Measurements from ENCODE around the gene GPR146. TPM values are rescaled to one million over a fixed set of nuclear protein-coding genes. Genes with fewer than 3 reads are reported as not detected.

GPR146 gene
- total RNA-seq, 1 donor from 2014 or later: 17.0 TPM

DNA sequence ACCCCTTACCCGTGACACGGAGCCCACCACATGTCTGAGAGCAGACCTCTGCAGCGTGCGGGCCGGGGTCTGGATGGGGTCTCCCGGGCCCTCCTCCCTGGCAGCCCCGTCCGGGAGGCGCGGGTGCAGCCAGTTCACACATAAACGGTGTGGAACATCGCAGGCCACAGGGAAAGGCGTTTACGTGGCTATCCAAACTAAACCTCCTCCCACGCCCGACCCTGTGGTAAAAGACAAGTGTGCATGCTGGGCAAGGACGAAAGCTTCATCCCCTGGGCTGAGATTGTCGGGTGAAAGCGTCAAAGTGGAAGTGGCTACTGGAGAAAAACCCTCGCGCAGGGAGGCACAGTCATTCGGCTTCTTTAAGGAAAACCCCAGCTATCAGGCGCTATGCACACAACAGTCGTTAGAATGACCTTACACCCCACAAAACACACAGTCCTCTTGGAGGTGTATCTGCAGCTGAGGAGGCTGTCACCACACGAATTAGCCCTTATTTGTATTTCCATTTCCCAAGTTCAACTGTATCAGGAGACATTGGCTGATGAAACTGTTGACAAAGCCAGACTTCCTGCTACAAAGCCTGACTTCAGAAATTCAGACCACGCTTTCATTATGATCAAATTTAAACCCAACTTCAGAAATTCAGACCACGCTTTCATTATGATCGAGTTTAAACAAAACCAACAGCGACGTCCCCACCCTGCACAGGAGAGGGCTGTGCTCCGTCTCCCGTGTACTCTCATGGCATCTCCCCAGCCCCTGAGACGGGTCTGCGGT is 58.9 kb downstream of the GPR146 start:
- intact Hi-C loops (cut with micrococcal nuclease): no loop called here

DNA sequence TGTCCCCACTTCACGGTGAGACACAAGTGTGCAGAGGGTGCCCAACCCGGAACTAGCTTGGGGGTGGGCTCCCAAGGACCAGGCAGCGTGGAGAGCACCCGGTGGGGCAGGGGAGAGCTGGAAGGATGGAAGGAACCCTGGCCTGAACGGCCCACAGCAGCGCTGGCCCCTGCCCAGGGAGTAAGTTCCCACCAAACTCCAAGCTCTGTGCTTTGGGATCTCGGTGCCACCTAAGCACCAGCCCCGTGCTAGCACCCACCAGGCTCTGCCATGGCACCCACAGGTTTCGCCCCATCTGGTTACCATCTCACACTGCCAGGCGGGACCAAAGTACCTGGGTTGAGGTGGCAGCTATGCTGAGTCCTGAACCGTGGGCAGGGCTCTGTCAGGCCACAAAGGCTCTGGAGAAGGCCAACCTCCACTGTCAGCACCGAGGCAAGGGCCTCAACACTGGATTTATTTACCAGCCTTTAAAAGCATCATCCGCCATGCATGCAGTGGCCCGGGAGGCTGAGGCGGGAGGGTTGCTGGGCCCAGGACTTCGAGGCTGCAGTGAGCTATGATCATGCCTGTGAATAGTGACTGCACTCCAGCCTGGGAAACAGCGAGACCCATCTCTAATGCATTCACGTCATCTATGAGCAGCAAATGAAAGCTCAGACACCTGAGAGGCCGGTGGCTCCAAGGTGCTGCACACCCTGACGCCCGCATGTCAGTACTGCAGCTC is 59.6 kb downstream of the GPR146 start:
- intact Hi-C loops (cut with micrococcal nuclease): no loop called here

DNA sequence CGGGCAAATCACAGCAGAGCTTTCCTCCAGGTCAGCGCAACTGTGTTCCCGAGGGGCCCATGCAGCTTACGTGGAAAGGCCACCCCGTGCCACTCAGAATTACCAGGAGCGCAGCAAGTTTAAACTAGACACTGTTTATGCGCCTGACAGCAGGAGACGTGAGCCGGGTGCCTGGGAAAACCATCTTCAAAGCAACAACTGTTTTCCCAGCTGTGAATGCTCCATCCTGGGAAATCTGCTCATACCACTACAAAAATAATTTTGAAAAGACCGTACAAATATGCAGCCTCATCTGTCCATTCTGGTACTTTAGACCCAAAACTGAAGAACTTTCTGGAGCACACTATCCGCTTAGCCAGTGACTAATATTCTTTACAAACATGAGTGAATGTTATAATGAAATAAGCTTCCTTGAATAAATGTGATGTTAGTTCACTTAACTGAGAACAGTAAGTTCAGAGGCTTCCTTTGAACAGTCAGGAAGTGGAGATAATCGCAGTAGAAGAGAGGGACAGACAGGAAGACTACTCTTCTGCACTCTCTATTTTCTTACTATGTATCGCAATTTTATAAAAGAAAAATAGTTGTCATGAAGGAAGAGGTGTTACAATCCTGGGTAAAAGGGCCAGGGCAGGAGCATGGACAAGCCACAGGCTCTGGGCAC is 60.3 kb downstream of the GPR146 start:
- intact Hi-C loops (cut with micrococcal nuclease): no loop called here

DNA sequence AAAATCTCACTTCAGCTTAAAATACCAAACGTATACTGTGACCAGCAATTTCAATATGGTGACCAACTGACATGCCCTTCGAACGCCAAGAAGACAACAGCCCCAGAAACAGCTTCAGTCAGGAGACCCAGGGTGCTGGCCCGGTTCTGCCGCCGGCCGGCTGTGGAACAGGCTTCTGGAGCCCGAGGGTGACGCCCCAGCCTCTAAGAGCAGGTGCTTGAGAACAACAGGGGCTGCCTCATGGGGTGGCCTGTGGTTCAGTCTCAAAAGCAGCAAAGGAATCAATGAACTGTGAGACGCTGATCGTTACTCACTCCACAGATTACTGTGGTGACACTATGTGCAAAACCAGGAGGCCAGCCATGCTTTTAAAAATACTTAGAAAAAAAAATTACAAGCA is 60.8 kb downstream of the GPR146 start:
- intact Hi-C loops (cut with micrococcal nuclease): no loop called here

DNA sequence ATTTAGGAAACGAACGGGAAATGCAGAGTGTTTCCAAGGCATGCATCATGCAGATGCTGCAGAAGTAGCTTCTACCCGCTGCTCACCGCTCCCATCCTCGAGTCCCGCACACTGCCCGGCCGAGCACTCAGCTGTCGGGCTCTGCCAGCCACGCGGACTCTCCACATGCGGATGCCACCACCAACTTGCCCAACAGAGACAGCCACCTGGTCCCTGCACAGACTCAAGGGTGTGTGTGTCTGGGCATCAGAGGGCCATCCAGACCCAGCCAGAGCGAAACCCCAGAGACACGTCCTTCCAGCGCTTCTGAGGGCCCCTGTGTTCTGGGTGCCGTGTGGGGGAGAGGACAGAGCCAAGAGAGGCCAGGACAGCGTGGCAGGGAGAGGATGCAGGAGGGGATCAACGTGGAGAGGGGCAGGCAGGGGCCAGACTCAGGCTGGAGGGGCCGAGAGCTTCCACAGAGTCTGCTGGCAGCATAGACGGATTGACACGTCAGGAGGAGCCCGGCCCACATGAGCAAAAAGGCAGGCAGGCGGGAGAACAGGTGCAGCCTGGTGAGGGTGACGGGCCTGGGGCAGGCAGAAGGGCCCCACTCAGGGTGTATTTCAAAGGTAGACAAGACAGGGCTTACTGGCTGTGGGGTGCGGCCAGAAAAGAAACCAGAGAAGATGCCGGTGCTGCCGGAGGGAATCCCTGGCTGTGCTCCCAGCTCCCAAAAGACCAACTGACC is 61.9 kb downstream of the GPR146 start:
- intact Hi-C loops (cut with micrococcal nuclease): no loop called here

DNA sequence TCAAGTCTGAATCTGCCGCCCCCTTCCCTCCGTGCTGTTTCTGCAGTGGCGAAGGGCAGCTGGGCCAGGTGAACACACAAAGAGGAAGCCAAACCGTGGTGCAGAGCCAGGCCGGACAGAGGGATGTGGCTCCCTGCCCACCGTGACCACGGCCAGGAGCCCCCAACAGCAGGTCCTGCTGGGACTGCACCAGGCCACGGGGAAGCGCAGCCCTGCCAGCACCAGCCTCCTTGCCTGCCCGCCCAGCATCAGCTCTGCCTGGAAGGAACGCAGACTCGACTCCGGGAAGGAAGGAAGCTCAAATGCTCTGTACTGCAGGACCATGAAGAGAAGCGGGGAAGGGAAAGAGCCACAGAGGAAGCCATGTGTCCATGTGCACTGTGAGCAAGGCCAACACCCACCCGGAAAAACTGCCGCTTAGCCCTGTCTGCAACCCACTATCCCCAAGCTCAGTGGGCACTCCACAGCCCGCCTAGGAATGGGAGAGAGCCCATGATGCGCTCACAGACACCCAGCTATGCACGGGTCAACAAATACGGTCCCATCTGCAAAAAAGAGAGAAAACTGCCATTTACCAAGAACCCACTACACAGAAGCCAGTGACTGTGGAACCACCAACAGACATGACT is 62.6 kb downstream of the GPR146 start:
- intact Hi-C loops (cut with micrococcal nuclease): no loop called here

DNA sequence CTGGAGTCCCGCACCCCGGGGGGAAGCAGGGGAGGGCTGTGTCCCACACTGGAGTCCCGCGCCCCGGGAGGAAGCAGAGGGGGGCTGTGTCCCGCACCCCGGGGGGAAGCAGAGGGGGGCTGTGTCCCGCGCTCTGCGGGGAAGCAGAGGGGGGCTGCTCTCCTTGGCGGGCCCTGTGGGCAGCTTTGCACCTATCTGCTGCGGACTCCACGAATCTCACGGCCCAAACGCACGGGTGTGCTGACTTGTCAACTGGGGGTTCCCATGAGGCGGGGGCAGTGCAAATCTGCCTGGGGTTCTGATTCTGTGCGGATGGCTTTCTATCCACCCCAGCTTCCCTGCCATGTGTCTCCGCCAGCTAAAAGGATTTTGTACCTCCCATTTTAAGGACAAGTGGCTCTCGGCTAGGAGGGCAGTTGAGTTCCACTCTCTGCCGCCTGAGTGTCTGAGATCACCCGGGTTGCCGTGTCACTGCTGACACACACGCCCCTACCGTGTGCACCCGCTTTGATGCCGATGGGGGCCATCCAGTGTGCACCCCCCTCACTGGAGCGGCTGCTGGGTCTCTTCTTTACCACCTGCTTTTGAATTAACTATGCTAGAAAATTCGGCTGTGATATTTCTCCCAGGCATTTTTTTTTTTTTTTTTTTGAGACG is 64.0 kb downstream of the GPR146 start:
- intact Hi-C loops (cut with micrococcal nuclease): no loop called here

Other genes with a start within 250 kb of the GPR146 start
- gene SUN1, start 212.1 kb upstream of the GPR146 start, total RNA-seq: 61.3 and 63.3 TPM in 2 replicates
- 35.2 and 40.2 TPM in 2 replicates for gene GET4, start 168.0 kb upstream of the GPR146 start, total RNA-seq
- gene ADAP1, start 89.9 kb upstream of the GPR146 start, total RNA-seq: 23.7 and 25.0 TPM in 2 replicates
- gene COX19, start 69.0 kb upstream of the GPR146 start, total RNA-seq: 17.1 and 18.8 TPM in 2 replicates
- not detected in 2 replicates for gene CYP2W1, start 61.4 kb upstream of the GPR146 start, total RNA-seq
- 0.14 and 0.25 TPM in 2 replicates for gene GPER1, start 43.6 kb downstream of the GPR146 start, total RNA-seq
- gene ZFAND2A, start 115.7 kb downstream of the GPR146 start, total RNA-seq: 20.9 and 21.8 TPM in 2 replicates
- gene UNCX, start 188.3 kb downstream of the GPR146 start, total RNA-seq: not detected in 2 replicates

Data from T-helper 2 cell treated with Interferon-gamma antibody and Interleukin-4, amounts not matched to agents 100 ng/mL and 5 ng/mL, for 36 hours (primary cell).